Activated CD8-positive, alpha-beta memory T cell treated with anti-CD3 and anti-CD28 coated beads for 4 hours (primary cell): Measurements from ENCODE around the gene LILRA6.
"Not testable (repeated sequence)": the region's sequence is repeated elsewhere in the genome, so short reads cannot be mapped to it uniquely, and the experiment has no call there.

Source experiments
- DNase-seq, 2 donors: peaks; one replicate each; pipeline ENCODE4 v3.0.0-alpha.2; 2020; ENCODE audit warnings: low read depth in 2 of 2

LILRA6 gene

GRCh38 chr19:54242646-54243045 is at the start of gene LILRA6:
TSS of gene LILRA6 (minus strand) at chr19:54242790.
- DNase-seq, result not testable (repeated sequence)

GRCh38 chr19:54289160-54289559 is 46.6 kb upstream of the LILRA6 start:
- DNase-seq, result not testable (repeated sequence)

GRCh38 chr19:54287456-54287855 is 44.9 kb upstream of the LILRA6 start:
- no peak for DNase-seq

GRCh38 chr19:54286283-54286682 is 43.7 kb upstream of the LILRA6 start:
- DNase-seq, result not testable (repeated sequence)

GRCh38 chr19:54285427-54286056 is 43.0 kb upstream of the LILRA6 start:
- DNase-seq, result not testable (repeated sequence)

GRCh38 chr19:54282686-54283470 is 40.3 kb upstream of the LILRA6 start:
- no peak for DNase-seq

- DNase-seq, result not testable (repeated sequence)
These were observed 39.1 kb upstream of the LILRA6 start for GRCh38 chr19:54281729-54282075.

- DNase-seq, result no peak
These were observed 38.6 kb upstream of the LILRA6 start, which contains the start of gene LILRB2 for GRCh38 chr19:54281007-54281728. TSS of gene LILRB2 (minus strand) at chr19:54281110. CDS start at chr19:54280496, 614 bp downstream.

- not testable (repeated sequence) for DNase-seq
These were observed 37.9 kb upstream of the LILRA6 start for GRCh38 chr19:54280441-54280840.

GRCh38 chr19:54280025-54280424 is 37.4 kb upstream of the LILRA6 start:
- DNase-seq, result not testable (repeated sequence)

GRCh38 chr19:54279406-54279962 is 36.9 kb upstream of the LILRA6 start:
- DNase-seq, result no peak

GRCh38 chr19:54278571-54279195 is 36.1 kb upstream of the LILRA6 start:
- not testable (repeated sequence) for DNase-seq

GRCh38 chr19:54278056-54278455 is 35.5 kb upstream of the LILRA6 start:
- DNase-seq, result not testable (repeated sequence)

GRCh38 chr19:54277111-54277615 is 34.6 kb upstream of the LILRA6 start:
- DNase-seq, result not testable (repeated sequence)

GRCh38 chr19:54275951-54276350 is 33.4 kb upstream of the LILRA6 start:
- no peak for DNase-seq

GRCh38 chr19:54274516-54274915 is 31.9 kb upstream of the LILRA6 start:
- not testable (repeated sequence) for DNase-seq

- DNase-seq, result no peak
These were observed 31.2 kb upstream of the LILRA6 start for GRCh38 chr19:54273821-54274220.

- not testable (repeated sequence) for DNase-seq
These were observed 29.6 kb upstream of the LILRA6 start for GRCh38 chr19:54272181-54272580.

GRCh38 chr19:54271587-54271986 is 29.0 kb upstream of the LILRA6 start:
- not testable (repeated sequence) for DNase-seq

GRCh38 chr19:54271106-54271505 is 28.5 kb upstream of the LILRA6 start:
- DNase-seq, result no peak

- DNase-seq, result no peak
These were observed 26.3 kb upstream of the LILRA6 start for GRCh38 chr19:54268936-54269335.
